ENCODE data around the gene SERINC3. TPM values are rescaled to one million over a fixed set of nuclear protein-coding genes. Genes with fewer than 3 reads are reported as not detected.

The SERINC3 gene
- total and polyA plus RNA-seq, 2 experiments from 2014 or later = 18.1 to 33.0 TPM

DNA sequence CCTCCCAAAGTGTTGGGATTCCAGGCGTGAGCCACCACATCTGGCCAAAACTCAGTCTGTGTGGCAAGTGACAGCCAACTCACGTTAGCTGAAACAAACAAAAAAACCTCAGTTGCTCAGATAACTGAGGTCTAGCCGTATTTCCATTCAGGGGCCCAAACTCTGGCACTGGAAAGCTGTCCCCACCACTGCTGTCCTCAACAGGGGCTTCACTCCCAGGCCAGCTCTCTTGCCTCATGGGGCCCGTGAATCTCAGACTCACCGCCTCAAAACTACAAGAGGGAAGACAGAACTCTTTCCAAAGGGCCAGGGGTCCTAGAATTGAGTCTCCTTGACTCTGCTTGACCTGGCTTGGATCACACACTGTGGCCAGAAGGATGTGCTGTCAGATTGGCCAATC lies 38.8 kb downstream of the SERINC3 start:
- DNase-seq (ENCODE audit: low spot score) (no peak), ATAC-seq (no peak)
- Histone ChIP-seq H3K4me1 (ENCODE audit: insufficient read depth) (no peaks in the 10 kb centered on the region), H3K4me2 (no peak overlapping the region), H3K79me2 (replicated peaks; ENCODE audit: insufficient read depth) (no peaks in the 10 kb centered on the region), H3K36me3 (ENCODE audit: insufficient read depth) (no peaks in the 10 kb centered on the region), H3K27ac (ENCODE audit: low read depth) (no peak overlapping the region), H4K20me1 (replicated peaks; ENCODE audit: insufficient read depth) (no peaks in the 10 kb centered on the region; the same call in 1 of the 2 replicates), H3K4me3 (no peak overlapping the region), H3K9me2 (ENCODE audit: insufficient read depth) (no peaks in the 10 kb centered on the region), H3F3A (replicated peaks; ENCODE audit: low read depth) (no peaks in the 10 kb centered on the region), H3K27me3 (ENCODE audit: insufficient read depth) (no peaks in the 10 kb centered on the region), H2AFZ (no peak overlapping the region)
- H3K36me3 Mint-ChIP-seq (ENCODE audit: low read depth) = peaks cover 20% of the 10 kb centered on the region
- no peaks in the 10 kb centered on the region for H3K9me3 Mint-ChIP-seq
- no peak for TF ChIP-seq EZH2phosphoT487 (IDR thresholded peaks at IDR 0.05; ENCODE audit: unreplicated experiment)
- no peak for TF ChIP-seq STAT1 (IDR thresholded peaks at IDR 0.05; ENCODE audit: unreplicated experiment)
- TF ChIP-seq CREB1 (CRISPR knock-in tag; IDR thresholded peaks at IDR 0.05; ENCODE audit: low read depth) = no peak
- no peak for TF ChIP-seq EZH2 (IDR thresholded peaks at IDR 0.05; ENCODE audit: low read depth, unreplicated experiment)
- TF ChIP-seq, protein P1, sequence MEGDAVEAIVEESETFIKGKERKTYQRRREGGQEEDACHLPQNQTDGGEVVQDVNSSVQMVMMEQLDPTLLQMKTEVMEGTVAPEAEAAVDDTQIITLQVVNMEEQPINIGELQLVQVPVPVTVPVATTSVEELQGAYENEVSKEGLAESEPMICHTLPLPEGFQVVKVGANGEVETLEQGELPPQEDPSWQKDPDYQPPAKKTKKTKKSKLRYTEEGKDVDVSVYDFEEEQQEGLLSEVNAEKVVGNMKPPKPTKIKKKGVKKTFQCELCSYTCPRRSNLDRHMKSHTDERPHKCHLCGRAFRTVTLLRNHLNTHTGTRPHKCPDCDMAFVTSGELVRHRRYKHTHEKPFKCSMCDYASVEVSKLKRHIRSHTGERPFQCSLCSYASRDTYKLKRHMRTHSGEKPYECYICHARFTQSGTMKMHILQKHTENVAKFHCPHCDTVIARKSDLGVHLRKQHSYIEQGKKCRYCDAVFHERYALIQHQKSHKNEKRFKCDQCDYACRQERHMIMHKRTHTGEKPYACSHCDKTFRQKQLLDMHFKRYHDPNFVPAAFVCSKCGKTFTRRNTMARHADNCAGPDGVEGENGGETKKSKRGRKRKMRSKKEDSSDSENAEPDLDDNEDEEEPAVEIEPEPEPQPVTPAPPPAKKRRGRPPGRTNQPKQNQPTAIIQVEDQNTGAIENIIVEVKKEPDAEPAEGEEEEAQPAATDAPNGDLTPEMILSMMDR (conservative IDR thresholded peaks at IDR 0.05; ENCODE audit: low read depth in 2 of 2) = no peak
- H3K27ac Mint-ChIP-seq = no peak overlapping the region
- H3K4me1 Mint-ChIP-seq = no peaks in the 10 kb centered on the region
- no peak overlapping the region for H3K4me3 Mint-ChIP-seq
- H3K27me3 Mint-ChIP-seq (ENCODE audit: insufficient read depth, low read depth, poor library complexity) = peaks cover 2% of the 10 kb centered on the region

- peaks cover 2% of the 10 kb centered on the region for H3K27me3 Mint-ChIP-seq (ENCODE audit: insufficient read depth, low read depth, poor library complexity)
- Histone ChIP-seq H3K27ac (ENCODE audit: low read depth) (no peak overlapping the region), H3K4me2 (no peak overlapping the region), H3K4me1 (ENCODE audit: insufficient read depth) (no peaks in the 10 kb centered on the region; the same call in 1 of the 2 replicates), H3K4me3 (no peak overlapping the region), H3K27me3 (ENCODE audit: insufficient read depth) (no peaks in the 10 kb centered on the region), H2AFZ (no peak overlapping the region), H4K20me1 (replicated peaks; ENCODE audit: insufficient read depth) (no peaks in the 10 kb centered on the region; the same call in 1 of the 2 replicates), H3F3A (replicated peaks; ENCODE audit: low read depth) (no peaks in the 10 kb centered on the region), H3K79me2 (replicated peaks; ENCODE audit: insufficient read depth) (peaks cover 1% of the 10 kb centered on the region), H3K36me3 (ENCODE audit: insufficient read depth) (no peaks in the 10 kb centered on the region), H3K9me2 (ENCODE audit: insufficient read depth) (no peaks in the 10 kb centered on the region)
- peaks cover 20% of the 10 kb centered on the region for H3K36me3 Mint-ChIP-seq (ENCODE audit: low read depth)
- peaks cover 2% of the 10 kb centered on the region; the same call in 1 of the 3 replicates for H3K4me1 Mint-ChIP-seq
- no peak overlapping the region for H3K27ac Mint-ChIP-seq
- H3K9me3 Mint-ChIP-seq = no peaks in the 10 kb centered on the region
- no peak overlapping the region for H3K4me3 Mint-ChIP-seq
- no peak for ATAC-seq
- DNase-seq (ENCODE audit: low spot score) = no peak
- TF ChIP-seq EZH2phosphoT487 (IDR thresholded peaks at IDR 0.05; ENCODE audit: unreplicated experiment) (no peak), CREB1 (CRISPR knock-in tag; IDR thresholded peaks at IDR 0.05; ENCODE audit: low read depth) (no peak), JUNB (IDR thresholded peaks at IDR 0.05; ENCODE audit: unreplicated experiment) (no peak), ZNF114 (CRISPR knock-in tag; IDR thresholded peaks at IDR 0.05) (no peak)
- TF ChIP-seq, protein P2, sequence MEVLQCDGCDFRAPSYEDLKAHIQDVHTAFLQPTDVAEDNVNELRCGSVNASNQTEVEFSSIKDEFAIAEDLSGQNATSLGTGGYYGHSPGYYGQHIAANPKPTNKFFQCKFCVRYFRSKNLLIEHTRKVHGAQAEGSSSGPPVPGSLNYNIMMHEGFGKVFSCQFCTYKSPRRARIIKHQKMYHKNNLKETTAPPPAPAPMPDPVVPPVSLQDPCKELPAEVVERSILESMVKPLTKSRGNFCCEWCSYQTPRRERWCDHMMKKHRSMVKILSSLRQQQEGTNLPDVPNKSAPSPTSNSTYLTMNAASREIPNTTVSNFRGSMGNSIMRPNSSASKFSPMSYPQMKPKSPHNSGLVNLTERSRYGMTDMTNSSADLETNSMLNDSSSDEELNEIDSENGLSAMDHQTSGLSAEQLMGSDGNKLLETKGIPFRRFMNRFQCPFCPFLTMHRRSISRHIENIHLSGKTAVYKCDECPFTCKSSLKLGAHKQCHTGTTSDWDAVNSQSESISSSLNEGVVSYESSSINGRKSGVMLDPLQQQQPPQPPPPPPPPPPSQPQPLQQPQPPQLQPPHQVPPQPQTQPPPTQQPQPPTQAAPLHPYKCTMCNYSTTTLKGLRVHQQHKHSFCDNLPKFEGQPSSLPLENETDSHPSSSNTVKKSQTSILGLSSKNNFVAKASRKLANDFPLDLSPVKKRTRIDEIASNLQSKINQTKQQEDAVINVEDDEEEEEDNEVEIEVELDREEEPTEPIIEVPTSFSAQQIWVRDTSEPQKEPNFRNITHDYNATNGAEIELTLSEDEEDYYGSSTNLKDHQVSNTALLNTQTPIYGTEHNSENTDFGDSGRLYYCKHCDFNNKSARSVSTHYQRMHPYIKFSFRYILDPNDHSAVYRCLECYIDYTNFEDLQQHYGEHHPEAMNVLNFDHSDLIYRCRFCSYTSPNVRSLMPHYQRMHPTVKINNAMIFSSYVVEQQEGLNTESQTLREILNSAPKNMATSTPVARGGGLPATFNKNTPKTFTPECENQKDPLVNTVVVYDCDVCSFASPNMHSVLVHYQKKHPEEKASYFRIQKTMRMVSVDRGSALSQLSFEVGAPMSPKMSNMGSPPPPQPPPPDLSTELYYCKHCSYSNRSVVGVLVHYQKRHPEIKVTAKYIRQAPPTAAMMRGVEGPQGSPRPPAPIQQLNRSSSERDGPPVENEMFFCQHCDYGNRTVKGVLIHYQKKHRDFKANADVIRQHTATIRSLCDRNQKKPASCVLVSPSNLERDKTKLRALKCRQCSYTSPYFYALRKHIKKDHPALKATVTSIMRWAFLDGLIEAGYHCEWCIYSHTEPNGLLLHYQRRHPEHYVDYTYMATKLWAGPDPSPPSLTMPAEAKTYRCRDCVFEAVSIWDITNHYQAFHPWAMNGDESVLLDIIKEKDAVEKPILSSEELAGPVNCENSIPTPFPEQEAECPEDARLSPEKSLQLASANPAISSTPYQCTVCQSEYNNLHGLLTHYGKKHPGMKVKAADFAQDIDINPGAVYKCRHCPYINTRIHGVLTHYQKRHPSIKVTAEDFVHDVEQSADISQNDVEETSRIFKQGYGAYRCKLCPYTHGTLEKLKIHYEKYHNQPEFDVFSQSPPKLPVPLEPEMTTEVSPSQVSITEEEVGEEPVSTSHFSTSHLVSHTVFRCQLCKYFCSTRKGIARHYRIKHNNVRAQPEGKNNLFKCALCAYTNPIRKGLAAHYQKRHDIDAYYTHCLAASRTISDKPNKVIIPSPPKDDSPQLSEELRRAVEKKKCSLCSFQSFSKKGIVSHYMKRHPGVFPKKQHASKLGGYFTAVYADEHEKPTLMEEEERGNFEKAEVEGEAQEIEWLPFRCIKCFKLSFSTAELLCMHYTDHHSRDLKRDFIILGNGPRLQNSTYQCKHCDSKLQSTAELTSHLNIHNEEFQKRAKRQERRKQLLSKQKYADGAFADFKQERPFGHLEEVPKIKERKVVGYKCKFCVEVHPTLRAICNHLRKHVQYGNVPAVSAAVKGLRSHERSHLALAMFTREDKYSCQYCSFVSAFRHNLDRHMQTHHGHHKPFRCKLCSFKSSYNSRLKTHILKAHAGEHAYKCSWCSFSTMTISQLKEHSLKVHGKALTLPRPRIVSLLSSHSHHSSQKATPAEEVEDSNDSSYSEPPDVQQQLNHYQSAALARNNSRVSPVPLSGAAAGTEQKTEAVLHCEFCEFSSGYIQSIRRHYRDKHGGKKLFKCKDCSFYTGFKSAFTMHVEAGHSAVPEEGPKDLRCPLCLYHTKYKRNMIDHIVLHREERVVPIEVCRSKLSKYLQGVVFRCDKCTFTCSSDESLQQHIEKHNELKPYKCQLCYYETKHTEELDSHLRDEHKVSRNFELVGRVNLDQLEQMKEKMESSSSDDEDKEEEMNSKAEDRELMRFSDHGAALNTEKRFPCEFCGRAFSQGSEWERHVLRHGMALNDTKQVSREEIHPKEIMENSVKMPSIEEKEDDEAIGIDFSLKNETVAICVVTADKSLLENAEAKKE (CRISPR knock-in tag; IDR thresholded peaks at IDR 0.05) = no peak
- TF ChIP-seq, protein P3, sequence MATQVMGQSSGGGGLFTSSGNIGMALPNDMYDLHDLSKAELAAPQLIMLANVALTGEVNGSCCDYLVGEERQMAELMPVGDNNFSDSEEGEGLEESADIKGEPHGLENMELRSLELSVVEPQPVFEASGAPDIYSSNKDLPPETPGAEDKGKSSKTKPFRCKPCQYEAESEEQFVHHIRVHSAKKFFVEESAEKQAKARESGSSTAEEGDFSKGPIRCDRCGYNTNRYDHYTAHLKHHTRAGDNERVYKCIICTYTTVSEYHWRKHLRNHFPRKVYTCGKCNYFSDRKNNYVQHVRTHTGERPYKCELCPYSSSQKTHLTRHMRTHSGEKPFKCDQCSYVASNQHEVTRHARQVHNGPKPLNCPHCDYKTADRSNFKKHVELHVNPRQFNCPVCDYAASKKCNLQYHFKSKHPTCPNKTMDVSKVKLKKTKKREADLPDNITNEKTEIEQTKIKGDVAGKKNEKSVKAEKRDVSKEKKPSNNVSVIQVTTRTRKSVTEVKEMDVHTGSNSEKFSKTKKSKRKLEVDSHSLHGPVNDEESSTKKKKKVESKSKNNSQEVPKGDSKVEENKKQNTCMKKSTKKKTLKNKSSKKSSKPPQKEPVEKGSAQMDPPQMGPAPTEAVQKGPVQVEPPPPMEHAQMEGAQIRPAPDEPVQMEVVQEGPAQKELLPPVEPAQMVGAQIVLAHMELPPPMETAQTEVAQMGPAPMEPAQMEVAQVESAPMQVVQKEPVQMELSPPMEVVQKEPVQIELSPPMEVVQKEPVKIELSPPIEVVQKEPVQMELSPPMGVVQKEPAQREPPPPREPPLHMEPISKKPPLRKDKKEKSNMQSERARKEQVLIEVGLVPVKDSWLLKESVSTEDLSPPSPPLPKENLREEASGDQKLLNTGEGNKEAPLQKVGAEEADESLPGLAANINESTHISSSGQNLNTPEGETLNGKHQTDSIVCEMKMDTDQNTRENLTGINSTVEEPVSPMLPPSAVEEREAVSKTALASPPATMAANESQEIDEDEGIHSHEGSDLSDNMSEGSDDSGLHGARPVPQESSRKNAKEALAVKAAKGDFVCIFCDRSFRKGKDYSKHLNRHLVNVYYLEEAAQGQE (IDR thresholded peaks at IDR 0.05; ENCODE audit: unreplicated experiment) = no peak
Observed at GRCh38 chr20:44481719-44482416, 40.0 kb downstream of the SERINC3 start.

Data from GM23338 (cell line).